NCI-H1417 treated with DMSO at 0.1 percent for 48 hours (cell line): ENCODE results near the gene QSOX2.
"Not testable (repeated sequence)": the region's sequence is repeated elsewhere in the genome, so short reads cannot be mapped to it uniquely, and the experiment has no call there.

ENCODE experiments used
- DNase-seq: peaks from one replicate; lab custom pipeline; 2025; lab: John Stamatoyannopoulos, UW

The QSOX2 gene

DNA sequence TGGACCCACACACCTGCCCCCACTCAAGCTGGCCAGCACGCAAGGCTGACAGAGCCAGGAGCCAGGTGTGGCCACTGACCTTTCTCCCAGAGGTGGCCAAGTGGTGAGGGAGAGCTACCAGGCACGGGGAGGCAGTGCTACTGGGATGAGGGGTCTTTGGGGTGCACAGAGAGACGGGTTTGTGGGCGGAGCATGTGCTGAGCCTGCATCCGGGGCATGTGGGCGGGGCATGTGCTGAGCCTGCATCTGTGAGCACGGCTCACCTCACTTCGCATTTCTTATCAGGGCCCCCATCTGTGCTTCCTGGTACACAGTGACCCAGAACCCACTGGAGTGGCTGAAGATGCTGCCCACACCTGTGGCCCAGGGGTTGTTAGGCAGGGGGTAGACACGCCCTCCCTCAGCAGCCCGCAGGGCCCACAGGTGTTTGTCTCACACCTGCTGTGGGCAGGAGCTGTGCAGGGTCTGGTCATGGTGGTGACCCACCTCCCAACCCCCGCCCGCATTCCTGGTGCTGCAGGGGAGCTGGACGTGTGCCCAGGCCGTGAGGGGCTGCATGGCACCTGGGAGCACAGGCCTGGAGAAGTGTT, 36.8 kb upstream of the QSOX2 start:
- no peak for DNase-seq

- no peak for DNase-seq
Measured at GRCh38 chr9:136281421-136282271, 36.0 kb upstream of the QSOX2 start.

GRCh38 chr9:136280535-136281315, 35.1 kb upstream of the QSOX2 start:
- no peak for DNase-seq

GRCh38 chr9:136279471-136279870, 33.9 kb upstream of the QSOX2 start:
- DNase-seq, result no peak

GRCh38 chr9:136278894-136279293, 33.3 kb upstream of the QSOX2 start:
- no peak for DNase-seq

- no peak for DNase-seq
Measured at GRCh38 chr9:136278221-136278620, 32.6 kb upstream of the QSOX2 start.

DNA sequence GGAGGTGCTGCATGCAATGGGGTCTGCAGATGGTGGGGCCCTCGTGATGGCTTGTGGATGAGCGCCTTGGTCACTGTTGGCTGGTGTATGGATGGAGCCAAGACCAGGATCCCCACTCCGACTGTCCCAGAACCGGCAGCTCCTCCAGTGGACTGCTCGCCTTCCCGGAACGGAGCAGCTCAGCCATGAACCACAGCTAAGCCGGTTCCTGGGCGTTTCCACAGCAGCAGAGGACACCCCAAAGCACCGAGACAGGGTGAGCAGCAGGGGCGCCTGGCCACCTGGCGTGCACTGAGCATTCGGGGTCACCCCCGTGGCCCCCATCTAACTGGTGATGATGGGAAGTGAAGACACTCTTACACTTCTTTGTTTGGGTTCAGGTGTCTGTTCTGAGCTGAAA, 32.1 kb upstream of the QSOX2 start:
- DNase-seq, result no peak

GRCh38 chr9:136276716-136277115, 31.1 kb upstream of the QSOX2 start:
- DNase-seq, result no peak

GRCh38 chr9:136275655-136276429, 30.2 kb upstream of the QSOX2 start:
- DNase-seq, result no peak

DNA sequence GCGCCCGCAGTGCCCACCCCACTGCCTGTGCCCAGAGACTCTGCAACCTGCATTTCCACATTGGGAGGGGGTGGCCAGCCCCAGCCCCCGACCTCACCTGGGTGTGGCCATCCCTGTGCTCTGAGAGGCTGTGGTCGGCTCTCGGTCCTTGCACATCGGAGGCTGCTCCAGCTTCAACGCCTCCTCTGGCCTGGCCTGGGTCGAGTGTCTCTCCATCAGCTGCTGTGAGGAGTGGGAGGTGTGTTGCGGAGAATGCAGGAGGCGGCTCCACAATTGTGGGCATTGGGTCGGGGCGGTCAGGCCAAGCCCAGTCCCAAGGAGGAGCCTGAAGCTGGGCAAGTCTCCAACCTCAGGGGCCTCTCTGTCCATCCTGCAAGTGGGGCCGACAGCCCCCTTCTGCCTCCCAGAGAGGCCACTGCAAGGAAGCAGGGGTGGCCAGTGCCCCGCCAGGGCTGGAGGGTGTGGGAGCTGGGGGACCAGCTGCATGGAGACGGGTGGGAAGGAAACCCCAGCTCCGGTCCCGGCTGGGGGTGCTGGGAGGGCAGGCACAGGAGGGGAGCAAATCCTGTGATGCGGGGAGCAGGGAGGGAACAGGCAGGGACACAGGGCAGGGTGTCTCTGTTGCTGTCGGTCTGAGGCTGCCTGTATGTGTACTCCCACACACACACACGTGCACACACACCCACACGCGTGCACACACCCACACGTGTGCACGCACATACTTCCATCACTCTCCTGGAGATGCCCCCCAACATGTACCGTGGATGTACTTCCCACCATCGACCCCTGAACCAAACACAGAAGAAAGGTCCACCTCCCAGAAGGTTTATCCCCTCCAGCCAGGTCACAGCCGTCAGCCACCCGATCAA, 29.4 kb upstream of the QSOX2 start:
- no peak for DNase-seq

DNA sequence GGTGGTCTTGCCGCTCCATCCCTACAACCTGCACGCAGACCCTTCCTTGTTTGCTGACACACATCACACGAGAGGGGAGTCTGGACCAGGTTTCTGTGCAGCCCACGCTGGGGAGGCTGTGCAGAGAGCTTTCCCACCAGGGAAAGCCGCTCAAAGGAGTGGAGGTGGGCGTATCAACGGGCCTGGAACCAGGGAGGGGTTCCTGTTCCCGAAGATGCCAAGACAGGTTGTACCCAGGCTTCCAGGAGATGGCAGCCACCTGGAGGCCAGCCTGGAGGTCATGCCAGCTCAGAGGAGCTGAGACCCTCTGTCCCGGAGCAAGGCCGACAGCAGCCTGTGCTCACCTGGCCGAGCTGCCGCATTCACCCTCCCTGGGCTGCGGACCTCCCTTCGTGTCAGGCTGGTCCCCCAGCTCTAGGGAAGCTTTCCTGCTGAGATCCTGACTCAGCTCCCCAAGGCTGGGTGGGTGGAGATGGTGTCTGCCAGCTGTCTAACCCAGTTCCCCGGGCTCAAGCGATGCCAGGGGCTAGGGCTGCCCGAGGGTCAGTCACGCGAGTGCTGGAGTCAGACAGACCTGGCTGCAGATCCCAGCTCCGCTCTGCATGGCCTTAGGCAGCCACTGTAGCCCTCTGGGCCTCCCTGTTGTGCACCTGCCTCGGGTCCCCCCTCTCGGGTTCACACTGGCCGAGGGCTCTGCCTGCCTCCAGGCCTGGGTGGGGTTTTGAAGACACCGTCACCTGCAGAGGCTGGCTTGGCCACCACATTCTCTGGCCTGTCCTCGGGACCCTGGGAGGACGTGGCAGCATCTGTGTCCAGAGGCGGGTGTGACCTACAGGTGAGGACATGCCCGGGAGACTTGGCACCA, 28.5 kb upstream of the QSOX2 start:
- DNase-seq, result no peak

DNA sequence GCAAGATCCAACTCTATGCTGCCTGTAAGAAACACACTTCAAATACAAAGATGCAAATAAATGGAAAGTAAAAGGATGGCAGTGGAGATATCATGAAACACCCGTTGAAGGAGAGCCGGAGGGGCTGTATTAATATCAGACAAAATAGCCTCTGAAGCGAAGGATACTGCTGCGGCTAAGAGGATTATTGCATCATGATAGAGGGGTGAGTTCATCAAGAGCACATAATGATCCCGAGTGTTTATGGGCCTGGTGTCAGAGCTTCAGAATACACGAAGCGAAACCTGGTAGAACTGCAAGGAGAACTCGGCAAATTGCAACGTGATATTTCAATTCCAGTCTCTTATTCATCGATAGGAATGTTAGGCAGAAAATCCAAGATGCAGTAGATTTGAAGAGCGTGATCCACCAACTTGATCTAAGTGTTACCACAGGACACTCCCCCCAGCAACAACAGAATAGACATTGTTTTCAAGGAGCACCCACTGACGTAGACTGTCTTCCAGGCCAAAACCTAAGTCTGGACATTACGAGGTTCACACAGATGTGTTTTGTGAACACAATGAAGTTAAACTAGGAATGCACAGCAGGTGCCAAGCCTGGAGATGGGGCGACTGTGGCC, 27.7 kb upstream of the QSOX2 start:
- no peak for DNase-seq

DNA sequence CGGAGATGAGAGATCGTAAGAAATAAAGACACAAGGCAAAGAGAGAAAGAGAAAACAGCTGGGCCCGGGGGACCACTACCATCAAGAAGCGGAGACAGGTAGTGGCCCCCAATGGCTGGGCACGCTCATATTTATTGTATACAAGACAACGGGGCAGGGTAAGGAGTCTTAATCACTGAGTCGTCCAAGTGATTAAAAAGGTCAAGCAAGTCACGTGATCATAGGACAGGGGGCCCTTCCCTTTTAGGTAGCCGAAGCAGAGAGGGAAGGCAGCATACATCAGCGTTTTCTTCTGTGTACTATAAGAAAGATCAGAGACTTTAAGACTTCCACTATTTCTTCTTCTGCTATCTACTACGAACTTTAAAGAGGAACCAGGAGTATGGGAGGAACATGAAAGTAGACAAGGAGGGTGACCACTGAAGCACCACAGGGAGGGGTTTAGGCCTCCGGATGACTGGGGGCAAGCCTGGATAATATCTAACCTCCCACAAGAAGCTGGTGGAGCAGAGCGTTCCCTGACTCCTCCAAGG, 24.6 kb upstream of the QSOX2 start:
- no peak for DNase-seq

GRCh38 chr9:136268735-136269134, 23.1 kb upstream of the QSOX2 start:
- no peak for DNase-seq

- DNase-seq, result no peak
Measured at GRCh38 chr9:136268318-136268717, 22.7 kb upstream of the QSOX2 start.

DNA sequence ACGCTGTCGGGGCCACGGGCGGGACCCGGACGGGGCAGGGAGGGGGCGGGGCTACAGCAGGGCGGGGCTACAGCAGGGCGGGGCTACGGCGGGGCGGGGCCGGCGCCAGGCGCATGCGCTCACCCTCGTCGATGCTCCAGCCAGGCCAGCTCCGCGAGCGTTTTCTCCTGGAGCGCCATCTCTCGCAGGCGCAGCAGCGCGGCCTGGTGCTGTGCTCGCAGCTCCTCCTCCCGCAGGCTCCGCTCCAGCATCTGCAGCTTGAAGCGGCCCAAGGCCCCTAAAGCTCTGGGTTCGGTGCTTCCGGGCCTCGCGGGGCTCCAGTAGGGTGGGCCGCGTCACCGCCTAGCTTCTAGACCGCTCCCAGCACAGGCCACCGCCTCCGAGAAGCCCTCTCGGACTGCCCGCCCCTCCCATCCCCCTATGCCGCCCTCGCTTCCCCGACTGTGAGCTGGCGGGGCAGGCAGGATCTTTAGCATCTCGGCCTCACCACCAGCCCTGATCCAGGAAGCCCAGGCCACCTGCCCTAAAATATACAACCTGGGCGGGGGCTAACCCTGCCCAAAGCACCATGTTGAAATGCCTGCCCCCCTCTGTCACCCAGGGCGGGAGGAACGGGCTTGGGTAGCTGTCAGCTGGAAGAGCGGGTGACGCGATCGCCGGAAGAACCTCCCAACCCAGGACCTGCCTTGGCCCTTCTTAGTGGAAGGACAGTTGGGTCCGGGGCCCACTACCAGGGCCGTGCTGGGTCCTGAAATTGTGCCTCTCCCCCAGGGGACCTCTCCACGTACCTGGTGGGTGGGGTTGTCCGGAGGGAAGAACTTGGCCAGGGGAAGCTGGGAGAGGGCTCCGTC, 21.9 kb upstream of the QSOX2 start:
- no peak for DNase-seq

DNA sequence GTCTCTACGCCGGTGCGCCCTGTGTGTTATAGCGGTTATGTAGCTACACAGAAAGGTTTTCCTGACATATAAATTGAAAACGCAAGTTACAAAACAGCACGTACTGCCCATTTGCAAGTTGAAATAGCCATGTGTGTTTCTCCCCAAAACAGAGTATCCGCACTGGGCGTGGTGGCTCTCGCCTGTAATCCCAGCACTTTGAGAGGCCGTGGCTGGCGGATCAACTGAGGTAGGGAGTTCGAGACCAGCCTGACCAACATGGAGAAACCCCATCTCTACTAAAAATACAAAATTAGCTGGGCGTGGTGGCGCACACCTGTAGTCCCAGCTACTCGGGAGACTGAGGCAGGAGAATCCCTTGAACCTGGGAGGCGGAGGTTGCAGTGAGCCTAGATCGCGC, 21.0 kb upstream of the QSOX2 start:
- not testable (repeated sequence) for DNase-seq

DNA sequence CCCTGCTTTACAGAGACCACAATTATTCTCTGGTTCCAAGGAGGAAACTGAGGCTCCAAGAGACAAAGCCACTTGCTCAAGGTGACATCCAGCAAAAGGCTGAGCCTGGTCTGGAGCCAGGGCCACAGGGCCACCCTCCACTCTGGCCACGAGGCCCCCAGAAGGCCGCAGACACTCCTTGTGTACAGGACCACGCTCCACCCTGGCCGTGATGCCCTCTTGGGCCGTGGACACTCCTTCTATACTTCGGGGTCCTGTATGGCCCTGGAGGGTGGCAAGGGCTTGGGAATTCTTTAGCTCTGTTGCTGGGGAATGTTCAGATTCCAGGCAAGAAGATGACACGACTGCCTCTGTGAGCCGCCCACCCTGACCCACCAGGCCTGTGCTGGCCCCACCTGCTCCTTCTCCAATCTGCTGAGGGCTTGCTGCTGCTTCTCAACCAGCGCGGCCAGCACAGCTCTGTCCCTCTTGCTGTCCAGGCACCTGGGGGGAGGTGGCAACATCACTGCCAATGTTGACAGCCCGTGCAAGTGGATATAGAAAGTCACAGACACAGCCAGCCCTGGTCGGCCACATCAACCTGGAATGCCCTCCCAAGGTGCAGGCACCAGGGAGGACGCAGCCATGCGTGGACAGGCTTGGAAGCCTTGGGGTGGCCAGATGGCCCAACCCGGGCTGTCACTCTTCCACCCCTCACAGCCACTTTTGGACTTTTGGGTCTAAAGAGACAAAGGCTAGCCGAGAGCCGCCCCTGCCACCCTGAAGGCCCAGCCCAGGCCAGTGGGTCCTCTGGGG, 20.1 kb upstream of the QSOX2 start:
- DNase-seq, result no peak
